Left lung (tissue), 10 donors: ENCODE results near the gene ACY1. TPM values are rescaled to one million over a fixed set of nuclear protein-coding genes. Genes with fewer than 3 reads are reported as not detected.

Experiments used
- ATAC-seq: fragments of 200-7000 bp; cut with Tn5 transposase; one replicate; pipeline ENCODE4 v1.9.1; 2020; ENCODE audit warnings: moderate library complexity
- DNase-seq, 4 donors: peaks; one replicate each; pipeline ENCODE4 v3.0.0-alpha.2; 2013 to 2020
- H3K27ac ChIP-seq, 2 donors: fragments of 200-600 bp; sonication (generic) in 1 of 2; one replicate each; pipeline versions ENCODE4 v1.5.0 to v1.8.0; 2020 to 2021
- H3K27me3 ChIP-seq, 2 donors: fragments of 200-600 bp; sonication (generic) in 1 of 2; one replicate each; pipeline versions ENCODE4 v1.5.0 to v1.8.0; 2020 to 2021
- H3K36me3 ChIP-seq, 2 donors: fragments of 200-600 bp; sonication (generic) in 1 of 2; one replicate each; pipeline versions ENCODE4 v1.5.0 to v1.8.0; 2020 to 2021
- H3K4me1 ChIP-seq, 2 donors: fragments of 200-600 bp; one replicate each; pipeline ENCODE4 v1.8.0; 2021
- H3K4me3 ChIP-seq, 2 donors: fragments of 200-600 bp; sonication (generic) in 1 of 2; one replicate each; pipeline versions ENCODE4 v1.5.0 to v1.8.0; 2020 to 2021; ENCODE audit warnings: mild to moderate bottlenecking in 1 of 2
- H3K9me3 ChIP-seq, 2 donors: fragments of 200-600 bp; sonication (generic) in 1 of 2; one replicate each; pipeline versions ENCODE4 v1.5.0 to v1.8.0; 2020 to 2021
- CTCF ChIP-seq, 2 donors: fragments of 200-600 bp; sonication (generic) in 1 of 2; IDR thresholded peaks; one replicate each; pipeline versions ENCODE4 v1.5.0 to v1.8.0; 2021; ENCODE audit warnings: antibody characterized with exemption in 2 of 2
- intact Hi-C, 2 donors: fragments of 100-400 bp; cut with DNase I; formaldehyde crosslinking; loops; one replicate each; pipeline versions ENCODE4 v1.11.2 to v1.14.2; 2022
- polyA plus RNA-seq, 6 donors: library from polyadenylated mRNA; unstranded; fragments of 120-200 nt; gene quantifications; one replicate each; pipeline ENCODE4 v1.2.1, GENCODE V29; 2013; ENCODE audit not compliant: insufficient read length in 6 of 6
- total RNA-seq, 2 donors: library from RNA; stranded (reverse); fragmentation: NEBNext Ultra II Directional; extraction: Animal tissue kit (Norgen Biotek cat#: 25700); gene quantifications; one replicate each; pipeline ENCODE4 v1.2.1, GENCODE V29; 2021
- donor health status: DM: no; HTN: yes; CAD: no.
- donor health status: DM: no; HTN: no; CAD: no.

The ACY1 gene
- total and polyA plus RNA-seq, 8 donors, result 29.6 to 42.8 (median 36.9) TPM

GRCh38 chr3:51983578-51984268 lies 388 bp downstream of the ACY1 start:
- Histone ChIP-seq H3K36me3 (no peaks in the 10 kb centered on the region), H3K9me3 (no peaks in the 10 kb centered on the region), H3K27me3 (no peaks in the 10 kb centered on the region), H3K27ac (peak overlapping the region; percentile 92 to 96), H3K4me3 (peak overlapping the region; percentile 48 to 65), H3K4me1 (peaks cover 16 to 28% of the 10 kb centered on the region in 2 donors)
- intact Hi-C loops, result no loop called here
- DNase-seq (no peak), ATAC-seq (no peak)
- TF ChIP-seq CTCF (IDR thresholded peaks at IDR 0.05), result no peak

GRCh38 chr3:51984269-51984647 lies 923 bp downstream of the ACY1 start:
- peaks cover 16 to 28% of the 10 kb centered on the region in 2 donors for H3K4me1 ChIP-seq
- peak overlapping the region; percentile 92 to 96 for H3K27ac ChIP-seq
- no peaks in the 10 kb centered on the region for H3K36me3 ChIP-seq
- no peaks in the 10 kb centered on the region for H3K27me3 ChIP-seq
- ATAC-seq (no peak), DNase-seq (no peak)
- H3K9me3 ChIP-seq, result no peaks in the 10 kb centered on the region
- intact Hi-C loops, result no loop called here
- no peak for TF ChIP-seq CTCF (IDR thresholded peaks at IDR 0.05)
- peak overlapping the region in 1 of 2 donors; percentile 65 for H3K4me3 ChIP-seq

GRCh38 chr3:51985063-51985462 lies 1.7 kb downstream of the ACY1 start:
- DNase-seq (no peak), ATAC-seq (no peak)
- H3K27ac ChIP-seq, result no peak overlapping the region
- H3K4me3 ChIP-seq, result no peak overlapping the region
- H3K36me3 ChIP-seq, result no peaks in the 10 kb centered on the region
- H3K27me3 ChIP-seq, result no peaks in the 10 kb centered on the region
- H3K9me3 ChIP-seq, result no peaks in the 10 kb centered on the region
- intact Hi-C loops, result no loop called here
- no peak for TF ChIP-seq CTCF (IDR thresholded peaks at IDR 0.05)
- peaks cover 16 to 28% of the 10 kb centered on the region in 2 donors for H3K4me1 ChIP-seq

- Histone ChIP-seq H3K4me3 (no peak overlapping the region), H3K27me3 (no peaks in the 10 kb centered on the region), H3K9me3 (no peaks in the 10 kb centered on the region), H3K36me3 (peaks cover 0 to 8% of the 10 kb centered on the region in 2 donors), H3K27ac (no peak overlapping the region), H3K4me1 (peaks cover 16 to 31% of the 10 kb centered on the region in 2 donors)
- intact Hi-C loops, result no loop called here
- no peak for TF ChIP-seq CTCF (IDR thresholded peaks at IDR 0.05)
- DNase-seq (no peak), ATAC-seq (no peak)
These were observed 2.9 kb downstream of the ACY1 start for GRCh38 chr3:51986010-51986947.

- Histone ChIP-seq H3K4me3 (no peak overlapping the region), H3K9me3 (no peaks in the 10 kb centered on the region), H3K36me3 (peaks cover 0 to 21% of the 10 kb centered on the region in 2 donors), H3K4me1 (peaks cover 9 to 34% of the 10 kb centered on the region in 2 donors), H3K27me3 (no peaks in the 10 kb centered on the region), H3K27ac (no peak overlapping the region)
- no peak for TF ChIP-seq CTCF (IDR thresholded peaks at IDR 0.05)
- ATAC-seq, result no peak
- DNase-seq, result no peak
- intact Hi-C loops, result no loop called here
These were observed 4.2 kb downstream of the ACY1 start for GRCh38 chr3:51987568-51987967.
